Endothelial cell (in vitro differentiated cells): ENCODE measurements around the gene NKX6-2. TPM values are rescaled to one million over a fixed set of nuclear protein-coding genes. Genes with fewer than 3 reads are reported as not detected.
"Not testable (repeated sequence)": the region's sequence is repeated elsewhere in the genome, so short reads cannot be mapped to it uniquely, and the experiment has no call there.

Source experiments
- DNase-seq: peaks from one replicate; pipeline ENCODE4 v3.0.0; 2021; ENCODE audit warnings: low spot score
- H3K27ac Mint-ChIP-seq: one replicate; pipeline ENCODE4 v1.8.0; 2021; ENCODE audit warnings: mixed read lengths, inconsistent platforms; ENCODE audit not compliant: unreplicated experiment
- H3K27me3 Mint-ChIP-seq: one replicate; pipeline ENCODE4 v1.8.0; 2021; ENCODE audit warnings: mild to moderate bottlenecking, moderate library complexity, mixed read lengths, inconsistent platforms; ENCODE audit not compliant: unreplicated experiment
- H3K36me3 Mint-ChIP-seq: one replicate; pipeline ENCODE4 v1.8.0; 2021; ENCODE audit warnings: mild to moderate bottlenecking, low read depth, mixed read lengths, inconsistent platforms; ENCODE audit not compliant: unreplicated experiment
- H3K4me1 Mint-ChIP-seq: one replicate; pipeline ENCODE4 v1.8.0; 2021; ENCODE audit warnings: mild to moderate bottlenecking, mixed read lengths, inconsistent platforms; ENCODE audit not compliant: unreplicated experiment
- H3K4me3 Mint-ChIP-seq: one replicate; pipeline ENCODE4 v1.8.0; 2021; ENCODE audit warnings: mild to moderate bottlenecking, mixed read lengths, inconsistent platforms; ENCODE audit not compliant: unreplicated experiment
- H3K9me3 Mint-ChIP-seq: one replicate; pipeline ENCODE4 v1.8.0; 2021; ENCODE audit warnings: mixed read lengths, inconsistent platforms; ENCODE audit not compliant: unreplicated experiment
- CTCF ChIP-seq: fragments of 200-600 bp; sonication (generic); IDR thresholded peaks from one replicate; pipeline ENCODE4 v1.5.0; 2021; ENCODE audit warnings: antibody characterized with exemption; ENCODE audit not compliant: unreplicated experiment
- total RNA-seq: library from RNA; stranded (reverse); fragmentation: NEBNext Ultra II Directional; extraction: Animal tissue kit (Norgen Biotek cat#: 25700); gene quantifications from one replicate; pipeline ENCODE4 v1.2.1, GENCODE V29; 2021; ENCODE audit not compliant: unreplicated experiment

NKX6-2 gene
- total RNA-seq, 1 donor from 2014 or later, result not detected

GRCh38 chr10:132826524-132827422 lies 40.8 kb upstream of the NKX6-2 start:
- Mint-ChIP-seq H3K9me3 (no peaks in the 10 kb centered on the region), H3K36me3 (no peaks in the 10 kb centered on the region), H3K4me1 (no peaks in the 10 kb centered on the region), H3K4me3 (no peak overlapping the region), H3K27ac (no peak overlapping the region), H3K27me3 (peaks cover 3% of the 10 kb centered on the region)
- no peak for DNase-seq
- TF ChIP-seq CTCF, result no peak

- not testable (repeated sequence) for DNase-seq, H3K27me3 Mint-ChIP-seq, H3K27ac Mint-ChIP-seq, H3K4me1 Mint-ChIP-seq, H3K36me3 Mint-ChIP-seq, H3K9me3 Mint-ChIP-seq
- peak overlapping the region; percentile 82 for H3K4me3 Mint-ChIP-seq
Measured at GRCh38 chr10:132825783-132826523, 40.0 kb upstream of the NKX6-2 start.

- H3K27ac Mint-ChIP-seq, result peak overlapping the region; percentile 91
Measured at GRCh38 chr10:132820056-132820455, 34.1 kb upstream of the NKX6-2 start.

GRCh38 chr10:132817701-132818211 lies 31.8 kb upstream of the NKX6-2 start:
- no peak for DNase-seq
- Mint-ChIP-seq H3K27me3 (peaks cover 13% of the 10 kb centered on the region), H3K9me3 (peaks cover 9% of the 10 kb centered on the region), H3K36me3 (peaks cover 8% of the 10 kb centered on the region), H3K4me3 (no peak overlapping the region), H3K27ac (no peak overlapping the region), H3K4me1 (no peaks in the 10 kb centered on the region)
- TF ChIP-seq CTCF, result no peak

More at GRCh38 chr10:132820056-132820455, 34.1 kb upstream of the NKX6-2 start:
- H3K36me3 Mint-ChIP-seq, result peaks cover 8% of the 10 kb centered on the region
- DNase-seq, result no peak
- H3K9me3 Mint-ChIP-seq, result peaks cover 9% of the 10 kb centered on the region
- TF ChIP-seq CTCF, result no peak
- H3K4me1 Mint-ChIP-seq, result no peaks in the 10 kb centered on the region
- peaks cover 13% of the 10 kb centered on the region for H3K27me3 Mint-ChIP-seq
- peak overlapping the region; percentile 83 for H3K4me3 Mint-ChIP-seq

GRCh38 chr10:132816718-132817117 lies 30.8 kb upstream of the NKX6-2 start:
- peaks cover 9% of the 10 kb centered on the region for H3K9me3 Mint-ChIP-seq
- TF ChIP-seq CTCF, result no peak

More at GRCh38 chr10:132816718-132817117, 30.8 kb upstream of the NKX6-2 start:
- Mint-ChIP-seq H3K36me3 (peaks cover 8% of the 10 kb centered on the region), H3K27me3 (peaks cover 13% of the 10 kb centered on the region), H3K27ac (no peak overlapping the region), H3K4me1 (no peaks in the 10 kb centered on the region), H3K4me3 (no peak overlapping the region)
- no peak for DNase-seq
